Measurements from ENCODE around the gene FAM72B.
A peak's percentile ranks its signal among the peaks of the same experiment; 100 is the strongest.
"Not testable (repeated sequence)": the region's sequence is repeated elsewhere in the genome, so short reads cannot be mapped to it uniquely, and the experiment has no call there.

FAM72B gene

GRCh38 chr1:121184290-121185127 is at the start of gene FAM72B, which contains the start of gene SRGAP2C:
TSS of gene FAM72B (minus strand) at chr1:121184340. CDS start at chr1:121183489, 851 bp downstream.
TSS of gene SRGAP2C (plus strand) at chr1:121184975. CDS start at chr1:121187447, 2,472 bp downstream.
- peak; percentile 97 for DNase-seq

GRCh38 chr1:121232445-121233125 is 48.4 kb upstream of the FAM72B start:
- not testable (repeated sequence) for DNase-seq

GRCh38 chr1:121230636-121231035 is 46.5 kb upstream of the FAM72B start:
- not testable (repeated sequence) for DNase-seq

GRCh38 chr1:121227544-121228330 is 43.6 kb upstream of the FAM72B start:
- not testable (repeated sequence) for DNase-seq

GRCh38 chr1:121226925-121227324 is 42.8 kb upstream of the FAM72B start:
- not testable (repeated sequence) for DNase-seq

GRCh38 chr1:121226295-121226904 is 42.3 kb upstream of the FAM72B start:
- DNase-seq, result not testable (repeated sequence)

GRCh38 chr1:121224714-121225113 is 40.6 kb upstream of the FAM72B start:
- DNase-seq, result not testable (repeated sequence)

GRCh38 chr1:121221770-121222169 is 37.6 kb upstream of the FAM72B start:
- not testable (repeated sequence) for DNase-seq

GRCh38 chr1:121216676-121217075 is 32.5 kb upstream of the FAM72B start:
- DNase-seq, result not testable (repeated sequence)

- DNase-seq, result not testable (repeated sequence)
These were observed 31.7 kb upstream of the FAM72B start for GRCh38 chr1:121215699-121216417.

GRCh38 chr1:121214544-121215156 is 30.5 kb upstream of the FAM72B start:
- DNase-seq, result not testable (repeated sequence)

- not testable (repeated sequence) for DNase-seq
These were observed 29.4 kb upstream of the FAM72B start for GRCh38 chr1:121213491-121213890.

GRCh38 chr1:121210778-121211177 is 26.6 kb upstream of the FAM72B start:
- DNase-seq, result not testable (repeated sequence)

GRCh38 chr1:121208375-121208774 is 24.2 kb upstream of the FAM72B start:
- DNase-seq, result not testable (repeated sequence)

- DNase-seq, result not testable (repeated sequence)
These were observed 23.2 kb upstream of the FAM72B start for GRCh38 chr1:121207328-121207727.

GRCh38 chr1:121205786-121206711 is 21.9 kb upstream of the FAM72B start:
- peak; percentile 40 for DNase-seq

- not testable (repeated sequence) for DNase-seq
These were observed 18.8 kb upstream of the FAM72B start for GRCh38 chr1:121202986-121203385.

GRCh38 chr1:121200985-121201981 is 17.1 kb upstream of the FAM72B start:
- DNase-seq, result not testable (repeated sequence)

GRCh38 chr1:121200232-121200631 is 16.1 kb upstream of the FAM72B start:
- not testable (repeated sequence) for DNase-seq

Measured in left hindlimb (tissue), 1 donor.